HG03469 (cell line): ENCODE data around the gene PRC1.
"Not testable (repeated sequence)": the region's sequence is repeated elsewhere in the genome, so short reads cannot be mapped to it uniquely, and the experiment has no call there.

Experiments used
- ATAC-seq: cut with Tn5 transposase; IDR thresholded peaks from one replicate; pipeline ENCODE4 v1.9.1; 2021; ENCODE audit warnings: mild to moderate bottlenecking, moderate library complexity, moderate number of reproducible peaks; ENCODE audit not compliant: unreplicated experiment

Gene PRC1

GRCh38 chr15:90994417-90995311, at the start of gene PRC1:
Gene PRC1 (minus strand): TSS chr15:90994535. CDS start chr15:90994417, 118 bp downstream.
- ATAC-seq, result peak; percentile 94

GRCh38 chr15:91043202-91043874, 49.0 kb upstream of the PRC1 start:
- ATAC-seq, result no peak

- ATAC-seq, result no peak
Observed at GRCh38 chr15:91040856-91041255, 46.5 kb upstream of the PRC1 start.

GRCh38 chr15:91039996-91040395, 45.7 kb upstream of the PRC1 start:
- ATAC-seq, result no peak

GRCh38 chr15:91032919-91033803, 38.8 kb upstream of the PRC1 start:
- no peak for ATAC-seq

GRCh38 chr15:91031796-91032195, 37.5 kb upstream of the PRC1 start:
- no peak for ATAC-seq

- ATAC-seq, result no peak
Observed at GRCh38 chr15:91027677-91028076, 33.3 kb upstream of the PRC1 start.

- no peak for ATAC-seq
Observed at GRCh38 chr15:91023720-91024119, 29.4 kb upstream of the PRC1 start.

- peak; percentile 5 for ATAC-seq
Observed at GRCh38 chr15:91022832-91023129, 28.4 kb upstream of the PRC1 start.

GRCh38 chr15:91022075-91022831, 27.9 kb upstream of the PRC1 start, which contains the start of gene VPS33B:
Gene VPS33B (minus strand): TSS chr15:91022594. CDS start chr15:91022249, 345 bp downstream.
- ATAC-seq, result peak; percentile 49

- ATAC-seq, result no peak
Observed at GRCh38 chr15:91021516-91022074, 27.3 kb upstream of the PRC1 start.

GRCh38 chr15:91018158-91018557, 23.8 kb upstream of the PRC1 start:
- ATAC-seq, result no peak

GRCh38 chr15:91017716-91018115, 23.4 kb upstream of the PRC1 start:
- no peak for ATAC-seq

GRCh38 chr15:91013701-91014100, 19.4 kb upstream of the PRC1 start:
- ATAC-seq, result not testable (repeated sequence)

GRCh38 chr15:91007266-91007665, 12.9 kb upstream of the PRC1 start:
- no peak for ATAC-seq

GRCh38 chr15:91001209-91001608, 6.9 kb upstream of the PRC1 start:
- ATAC-seq, result no peak

- ATAC-seq, result no peak
Observed at GRCh38 chr15:90998737-90999136, 4.4 kb upstream of the PRC1 start.

- ATAC-seq, result peak; percentile 3
Observed at GRCh38 chr15:90994059-90994416, 297 bp downstream of the PRC1 start.

- ATAC-seq, result no peak
Observed at GRCh38 chr15:90991587-90992285, 2.6 kb downstream of the PRC1 start.

- ATAC-seq, result no peak
Observed at GRCh38 chr15:90990446-90990845, 3.9 kb downstream of the PRC1 start.
